Stimulated activated CD8-positive, alpha-beta memory T cell treated with anti-CD3 and anti-CD28 coated beads, Interleukin-2, amount 100 ng/mL, for 1 hour (primary cell): Measurements from ENCODE around the gene KBTBD4.
"Not testable (repeated sequence)": the region's sequence is repeated elsewhere in the genome, so short reads cannot be mapped to it uniquely, and the experiment has no call there.

ENCODE experiments used
- DNase-seq, 2 donors: peaks; one replicate each; pipeline ENCODE4 v3.0.0-alpha.2; 2020; ENCODE audit warnings: low read depth in 2 of 2

Gene KBTBD4

DNA sequence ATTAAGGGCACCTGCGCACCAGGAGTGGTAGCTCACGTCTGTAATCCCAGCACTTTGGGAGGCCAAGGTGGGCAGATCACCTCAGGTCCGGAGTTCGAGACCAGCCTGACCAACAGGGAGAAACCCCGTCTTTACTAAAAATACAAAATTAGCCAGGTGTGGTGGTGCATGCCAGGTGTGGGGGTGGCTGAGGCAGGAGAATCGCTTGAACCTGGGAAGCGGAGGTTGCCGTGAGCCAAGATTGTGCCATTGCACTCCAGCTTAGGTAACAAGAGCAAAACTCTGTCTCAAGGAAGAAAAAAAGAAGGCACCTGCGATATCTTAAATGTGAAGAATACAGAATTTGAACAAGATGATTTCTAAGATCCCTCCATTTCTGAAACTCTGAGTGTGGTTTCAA lies 52.7 kb downstream of the KBTBD4 start:
- not testable (repeated sequence) for DNase-seq

GRCh38 chr11:47524291-47524874 lies 54.4 kb downstream of the KBTBD4 start:
- no peak for DNase-seq

- DNase-seq: no peak
Measured at GRCh38 chr11:47523490-47524225, 55.1 kb downstream of the KBTBD4 start.
